Mucosa of stomach (tissue), 1 donor: Measurements from ENCODE around the gene OPTN.

Experiments used
- H3K27me3 ChIP-seq: one replicate; pipeline ENCODE4 v1.7.0; 2013; ENCODE audit warnings: mild to moderate bottlenecking, low read length; ENCODE audit not compliant: control insufficient read depth, insufficient read depth
- H3K36me3 ChIP-seq: one replicate; pipeline ENCODE4 v1.7.0; 2013; ENCODE audit warnings: low read length; ENCODE audit not compliant: control insufficient read depth, insufficient read depth
- H3K4me1 ChIP-seq: one replicate; pipeline ENCODE4 v1.7.0; 2013; ENCODE audit warnings: mild to moderate bottlenecking, low read length; ENCODE audit not compliant: control insufficient read depth, insufficient read depth
- H3K4me3 ChIP-seq: one replicate; pipeline ENCODE4 v1.7.0; 2013; ENCODE audit warnings: low read length
- H3K9ac ChIP-seq: one replicate; pipeline ENCODE4 v1.7.0; 2013; ENCODE audit warnings: mild to moderate bottlenecking, low read length, moderate library complexity
- H3K9me3 ChIP-seq: one replicate; pipeline ENCODE4 v1.7.0; 2013; ENCODE audit warnings: mild to moderate bottlenecking, low read length, moderate library complexity; ENCODE audit not compliant: control insufficient read depth
- donor health status: Pancreatic carcinoma.

OPTN gene

DNA sequence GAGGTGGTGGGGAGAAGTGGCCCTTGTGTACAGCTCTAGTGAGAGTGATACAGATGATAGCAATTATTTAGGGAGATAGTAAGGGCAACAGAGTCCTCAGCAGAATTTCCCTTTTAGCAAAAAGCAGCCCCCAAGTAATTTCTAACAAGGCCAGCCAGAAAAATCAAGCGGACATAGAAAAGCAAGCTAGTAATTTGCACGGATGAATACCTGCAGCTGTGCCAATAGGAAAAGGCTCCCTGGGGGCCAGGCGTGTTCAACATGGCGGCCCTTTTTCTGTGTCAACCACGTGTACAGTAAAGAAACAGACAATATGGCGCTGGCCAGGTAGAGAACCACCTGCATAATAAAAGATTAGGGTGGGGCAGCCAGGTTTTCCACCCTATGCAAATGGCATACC is 68.8 kb downstream of the OPTN start:
- Histone ChIP-seq H3K9me3 (no peaks in the 10 kb centered on the region), H3K4me1 (no peaks in the 10 kb centered on the region), H3K9ac (no peak overlapping the region), H3K36me3 (no peaks in the 10 kb centered on the region), H3K4me3 (no peak overlapping the region), H3K27me3 (no peaks in the 10 kb centered on the region)

DNA sequence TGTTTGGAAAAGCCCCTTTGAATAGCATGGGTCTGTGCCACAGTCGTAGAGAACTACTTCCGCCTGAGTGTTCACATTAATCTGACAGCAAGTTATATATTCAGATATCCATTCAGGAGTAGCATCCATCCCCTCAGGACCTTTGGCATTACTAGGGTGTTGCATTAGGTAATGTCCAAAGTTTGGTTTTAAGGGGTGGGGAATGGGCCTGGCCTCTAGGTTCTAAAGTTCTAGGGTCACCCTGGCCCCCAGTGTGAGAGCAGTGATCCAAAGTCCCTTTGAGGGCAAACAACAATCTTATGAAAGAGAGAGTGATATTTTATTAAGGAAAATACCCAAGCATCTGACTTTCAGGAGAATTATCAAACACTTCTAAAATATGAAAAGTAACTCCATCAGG is 73.7 kb downstream of the OPTN start:
- Histone ChIP-seq H3K9ac (no peak overlapping the region), H3K27me3 (no peaks in the 10 kb centered on the region), H3K4me3 (no peak overlapping the region), H3K36me3 (no peaks in the 10 kb centered on the region), H3K4me1 (no peaks in the 10 kb centered on the region), H3K9me3 (no peaks in the 10 kb centered on the region)

DNA sequence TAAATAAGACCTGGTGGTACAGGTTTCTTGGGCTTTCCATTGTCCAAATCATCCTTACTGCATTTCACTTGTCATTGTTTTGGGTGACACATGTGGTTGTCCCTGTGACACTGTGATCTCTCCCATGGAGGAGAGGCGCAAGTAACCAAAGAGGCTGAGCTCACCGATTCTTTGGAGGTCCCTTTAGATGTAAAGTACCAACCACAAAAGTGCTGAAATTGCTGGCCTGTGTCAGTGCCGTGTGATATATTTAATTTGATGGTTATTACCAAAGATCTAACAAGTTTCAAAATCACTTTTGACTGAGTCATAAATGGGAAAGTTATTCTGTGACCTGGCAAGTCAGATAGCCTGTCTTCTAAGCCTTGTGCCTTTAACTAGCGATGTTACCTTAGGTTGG is 80.8 kb downstream of the OPTN start:
- H3K27me3 ChIP-seq: no peaks in the 10 kb centered on the region
- no peak overlapping the region for H3K4me3 ChIP-seq
- no peaks in the 10 kb centered on the region for H3K9me3 ChIP-seq
- no peaks in the 10 kb centered on the region for H3K4me1 ChIP-seq
- no peaks in the 10 kb centered on the region for H3K36me3 ChIP-seq
- H3K9ac ChIP-seq: no peak overlapping the region

DNA sequence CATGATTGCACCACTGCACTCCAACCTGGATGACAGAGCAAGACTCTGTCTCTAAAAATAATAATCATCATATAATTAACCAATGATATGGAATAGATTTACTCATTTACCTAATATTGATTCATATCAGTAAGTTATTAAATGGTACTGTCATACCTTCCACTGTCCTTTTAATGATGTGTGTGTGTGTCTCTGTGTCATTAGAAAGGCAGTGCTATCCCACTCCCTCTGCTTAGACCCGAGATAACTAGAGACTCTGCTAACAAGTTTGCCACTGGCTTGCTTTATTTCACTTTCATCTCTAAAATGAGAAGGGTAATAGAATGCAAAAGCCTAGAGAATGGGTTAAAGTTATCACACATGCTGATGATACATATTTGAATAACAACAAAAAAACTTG is 82.5 kb downstream of the OPTN start:
- Histone ChIP-seq H3K9ac (no peak overlapping the region), H3K4me3 (no peak overlapping the region), H3K36me3 (no peaks in the 10 kb centered on the region), H3K9me3 (no peaks in the 10 kb centered on the region), H3K27me3 (no peaks in the 10 kb centered on the region), H3K4me1 (no peaks in the 10 kb centered on the region)

DNA sequence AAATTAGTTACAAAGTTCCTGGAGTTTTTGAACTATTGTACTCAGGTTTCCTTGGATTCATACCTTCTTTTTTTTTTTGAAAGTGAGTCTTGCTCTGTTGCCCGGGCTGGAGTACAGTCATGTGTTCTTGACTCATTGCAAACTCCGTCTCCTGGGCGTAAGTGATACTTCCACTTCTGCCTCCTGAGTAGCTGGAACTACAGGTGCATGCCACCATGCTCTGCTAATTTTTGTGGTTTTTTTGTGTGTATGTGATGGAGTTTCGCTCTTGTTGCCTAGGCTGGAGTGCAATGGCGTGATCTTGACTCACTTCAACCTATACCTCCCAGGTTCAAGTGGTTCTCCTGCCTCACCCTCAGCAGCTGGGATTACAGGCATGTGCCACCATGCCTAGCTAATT is 83.7 kb downstream of the OPTN start:
- H3K36me3 ChIP-seq: no peaks in the 10 kb centered on the region
- no peak overlapping the region for H3K4me3 ChIP-seq
- H3K9me3 ChIP-seq: no peaks in the 10 kb centered on the region

DNA sequence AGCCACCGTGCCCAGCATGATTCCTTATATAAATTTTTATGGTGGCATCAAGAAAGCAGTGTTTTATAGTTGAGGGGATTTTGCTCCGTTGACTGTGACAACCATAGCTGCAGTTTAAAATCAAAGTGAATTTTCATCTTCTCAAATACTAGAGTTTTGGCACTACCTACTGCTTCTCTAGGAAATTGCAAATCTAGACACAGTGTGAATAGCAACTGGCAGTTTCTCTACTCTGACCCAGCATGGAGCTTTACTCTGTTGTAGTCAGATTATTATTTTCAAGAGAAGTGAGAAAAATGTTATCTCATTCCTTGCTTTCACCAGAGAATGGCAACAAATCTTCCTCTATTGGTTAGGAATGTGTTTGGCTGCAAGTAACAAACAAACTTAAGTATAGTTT is 84.3 kb downstream of the OPTN start:
- H3K4me3 ChIP-seq: no peak overlapping the region
- H3K27me3 ChIP-seq: no peaks in the 10 kb centered on the region
- no peak overlapping the region for H3K9ac ChIP-seq
- H3K4me1 ChIP-seq: no peaks in the 10 kb centered on the region
- H3K36me3 ChIP-seq: no peaks in the 10 kb centered on the region
- H3K9me3 ChIP-seq: no peaks in the 10 kb centered on the region

More for the DNA sequence above, 83.7 kb downstream of the OPTN start:
- no peak overlapping the region for H3K9ac ChIP-seq
- H3K4me1 ChIP-seq: no peaks in the 10 kb centered on the region
- no peaks in the 10 kb centered on the region for H3K27me3 ChIP-seq

DNA sequence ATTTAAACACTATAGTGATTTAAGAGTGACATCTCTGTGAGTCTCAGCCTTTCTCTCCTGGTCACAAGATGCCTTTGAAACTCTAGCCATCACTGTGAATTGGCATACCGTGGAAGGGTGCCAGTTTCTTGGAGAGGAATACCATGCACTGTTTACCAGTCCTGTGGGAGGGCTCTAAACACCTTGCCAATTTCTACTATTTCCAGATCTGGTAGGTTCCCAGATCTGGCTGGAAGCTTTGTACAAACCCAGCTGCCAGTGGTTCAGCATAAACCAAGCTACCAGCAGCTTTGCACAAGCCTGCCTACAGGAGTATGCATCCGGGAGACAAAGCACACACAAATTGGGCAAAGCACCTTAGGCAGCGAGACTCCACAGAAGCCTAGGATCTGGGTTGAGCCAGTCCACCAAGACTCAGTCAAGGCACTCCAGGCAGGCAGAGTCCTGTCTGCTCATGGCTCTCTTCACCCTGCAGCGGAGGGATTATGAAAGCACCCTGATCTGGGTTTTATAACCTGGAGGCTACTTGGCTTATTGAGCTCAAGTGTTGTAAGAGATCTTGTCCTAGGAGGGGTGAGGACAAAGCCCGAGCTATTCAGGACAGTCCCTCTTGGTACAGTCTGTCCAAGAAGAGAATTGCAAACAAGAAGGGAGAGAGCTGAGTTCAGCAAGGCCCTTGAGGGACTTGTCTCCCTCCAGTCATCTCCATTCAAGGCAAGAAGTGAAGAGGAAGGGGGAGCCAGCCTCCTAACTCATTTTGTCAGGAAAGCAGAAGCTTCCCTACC is 85.0 kb downstream of the OPTN start:
- no peaks in the 10 kb centered on the region for H3K27me3 ChIP-seq
- H3K36me3 ChIP-seq: no peaks in the 10 kb centered on the region

DNA sequence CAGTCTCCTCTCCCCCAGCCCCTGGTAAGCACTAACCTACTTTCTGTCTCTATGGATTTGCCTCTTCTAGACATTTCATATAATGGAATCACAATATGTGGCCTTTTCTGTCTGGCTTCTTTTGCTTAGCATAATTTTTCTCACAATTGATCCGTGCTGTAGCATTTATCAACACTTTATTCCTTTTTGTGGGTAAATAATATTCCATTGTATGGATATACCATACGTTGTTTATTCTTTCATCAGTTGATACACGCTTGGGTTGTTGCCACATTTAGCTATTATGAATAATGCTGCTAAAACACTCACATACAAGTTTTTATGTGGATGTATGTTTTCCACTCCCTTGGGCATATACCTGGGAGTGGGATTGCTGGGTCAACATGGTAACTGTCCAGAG is 87.2 kb downstream of the OPTN start:
- Histone ChIP-seq H3K9ac (no peak overlapping the region), H3K4me3 (no peak overlapping the region), H3K4me1 (no peaks in the 10 kb centered on the region), H3K9me3 (no peaks in the 10 kb centered on the region), H3K27me3 (no peaks in the 10 kb centered on the region), H3K36me3 (no peaks in the 10 kb centered on the region)

More for the DNA sequence above, 85.0 kb downstream of the OPTN start:
- no peak overlapping the region for H3K9ac ChIP-seq
- H3K4me3 ChIP-seq: no peak overlapping the region
- no peaks in the 10 kb centered on the region for H3K4me1 ChIP-seq
- H3K9me3 ChIP-seq: no peaks in the 10 kb centered on the region
